ENCODE results near the gene SPATA19. TPM values are rescaled to one million over a fixed set of nuclear protein-coding genes. Genes with fewer than 3 reads are reported as not detected.

SPATA19 gene
- total RNA-seq, 1 donor from 2014 or later = not detected

GRCh38 chr11:133841279-133842043 lies 3.9 kb downstream of the SPATA19 start:
- ATAC-seq = no peak
- intact Hi-C loops (cut with DNase I) = no loop called here
- no peak for DNase-seq (ENCODE audit: missing footprints)

- DNase-seq (ENCODE audit: missing footprints) (no peak), ATAC-seq (no peak)
- intact Hi-C loops (cut with DNase I) = no loop called here
These were observed 4.8 kb downstream of the SPATA19 start for GRCh38 chr11:133840479-133840941.

- DNase-seq (ENCODE audit: missing footprints) (no peak), ATAC-seq (no peak)
- intact Hi-C loops (cut with DNase I) = loop anchor here (2.0 kb wide), 2 partner anchors 701 to 757 kb away; no protein-coding TSS in a partner anchor
These were observed 9.4 kb downstream of the SPATA19 start for GRCh38 chr11:133835593-133836548.

GRCh38 chr11:133834682-133835592 lies 10.4 kb downstream of the SPATA19 start:
- ATAC-seq (peak; percentile 72), DNase-seq (ENCODE audit: missing footprints) (no peak)
- intact Hi-C loops (cut with DNase I) = loop anchor here (2.0 kb wide), 2 partner anchors 700 to 756 kb away; no protein-coding TSS in a partner anchor

GRCh38 chr11:133833898-133834681 lies 11.2 kb downstream of the SPATA19 start:
- intact Hi-C loops (cut with DNase I) = loop anchor here (2.0 kb wide), 2 partner anchors 699 to 755 kb away; no protein-coding TSS in a partner anchor
- DNase-seq (ENCODE audit: missing footprints) (no peak), ATAC-seq (no peak)

GRCh38 chr11:133832991-133833897 lies 12.1 kb downstream of the SPATA19 start:
- intact Hi-C loops (cut with DNase I) = no loop called here
- DNase-seq (ENCODE audit: missing footprints) = no peak
- ATAC-seq = no peak

- intact Hi-C loops (cut with DNase I) = no loop called here
- no peak for ATAC-seq
- no peak for DNase-seq (ENCODE audit: missing footprints)
These were observed 13.0 kb downstream of the SPATA19 start for GRCh38 chr11:133832096-133832990.

GRCh38 chr11:133830931-133831907 lies 14.1 kb downstream of the SPATA19 start:
- intact Hi-C loops (cut with DNase I) = no loop called here
- DNase-seq (ENCODE audit: missing footprints) = no peak
- no peak for ATAC-seq

- no peak for ATAC-seq
- intact Hi-C loops (cut with DNase I) = loop anchor here (10.0 kb wide), 2 partner anchors 205 to 665 kb away; no protein-coding TSS in a partner anchor
These were observed 15.7 kb downstream of the SPATA19 start for GRCh38 chr11:133829566-133829965.

GRCh38 chr11:133828871-133829270 lies 16.4 kb downstream of the SPATA19 start:
- no peak for DNase-seq (ENCODE audit: missing footprints)
- intact Hi-C loops (cut with DNase I) = loop anchor here (10.0 kb wide), 2 partner anchors 204 to 664 kb away; no protein-coding TSS in a partner anchor
- no peak for ATAC-seq

More at GRCh38 chr11:133829566-133829965, 15.7 kb downstream of the SPATA19 start:
- DNase-seq (ENCODE audit: missing footprints) = no peak

GRCh38 chr11:133827556-133827955 lies 17.8 kb downstream of the SPATA19 start:
- DNase-seq (ENCODE audit: missing footprints) (no peak), ATAC-seq (no peak)
- intact Hi-C loops (cut with DNase I) = loop anchor here (10.0 kb wide), 2 partner anchors 203 to 663 kb away; no protein-coding TSS in a partner anchor

GRCh38 chr11:133826866-133827265 lies 18.4 kb downstream of the SPATA19 start:
- DNase-seq (ENCODE audit: missing footprints) = no peak
- ATAC-seq = no peak
- intact Hi-C loops (cut with DNase I) = loop anchor here (10.0 kb wide), 2 partner anchors 202 to 662 kb away; no protein-coding TSS in a partner anchor

- DNase-seq (ENCODE audit: missing footprints) (no peak), ATAC-seq (no peak)
- intact Hi-C loops (cut with DNase I) = loop anchor here (10.0 kb wide), 2 partner anchors 201 to 661 kb away; no protein-coding TSS in a partner anchor
These were observed 19.6 kb downstream of the SPATA19 start for GRCh38 chr11:133825666-133826065.

- intact Hi-C loops (cut with DNase I) = loop anchor here (10.0 kb wide), 2 partner anchors 200 to 660 kb away; no protein-coding TSS in a partner anchor
- DNase-seq (ENCODE audit: missing footprints) (no peak), ATAC-seq (no peak)
These were observed 20.2 kb downstream of the SPATA19 start for GRCh38 chr11:133825156-133825555.
